ENCODE data around the gene TGM1. TPM values are rescaled to one million over a fixed set of nuclear protein-coding genes. Genes with fewer than 3 reads are reported as not detected.

The TGM1 gene
- total and polyA plus RNA-seq, 2 experiments from 2014 or later = 0.31 to 0.63 TPM

GRCh38 chr14:24236689-24237462 lies 26.1 kb downstream of the TGM1 start:
- no peaks in the 10 kb centered on the region for H3K27me3 ChIP-seq (ENCODE audit: insufficient read depth)
- ATAC-seq (no peak), DNase-seq (ENCODE audit: low spot score) (no peak)
- no peak overlapping the region for H3K27ac Mint-ChIP-seq
- no peak overlapping the region for H3K4me3 Mint-ChIP-seq
- peaks cover 11% of the 10 kb centered on the region for H3F3A ChIP-seq (replicated peaks; ENCODE audit: low read depth)
- no peaks in the 10 kb centered on the region for H3K9me3 Mint-ChIP-seq
- H3K9me2 ChIP-seq (ENCODE audit: insufficient read depth) = no peaks in the 10 kb centered on the region
- H3K4me2 ChIP-seq = no peak overlapping the region
- peaks cover 3% of the 10 kb centered on the region; the same call in 1 of the 2 replicates for H4K20me1 ChIP-seq (replicated peaks; ENCODE audit: insufficient read depth)
- peaks cover 52% of the 10 kb centered on the region for H3K36me3 Mint-ChIP-seq (ENCODE audit: low read depth)
- peaks cover 4% of the 10 kb centered on the region for H3K27me3 Mint-ChIP-seq (ENCODE audit: insufficient read depth, low read depth, poor library complexity)
- no peak overlapping the region for H2AFZ ChIP-seq
- peaks cover 12% of the 10 kb centered on the region for H3K4me1 Mint-ChIP-seq
- TF ChIP-seq, protein P1, sequence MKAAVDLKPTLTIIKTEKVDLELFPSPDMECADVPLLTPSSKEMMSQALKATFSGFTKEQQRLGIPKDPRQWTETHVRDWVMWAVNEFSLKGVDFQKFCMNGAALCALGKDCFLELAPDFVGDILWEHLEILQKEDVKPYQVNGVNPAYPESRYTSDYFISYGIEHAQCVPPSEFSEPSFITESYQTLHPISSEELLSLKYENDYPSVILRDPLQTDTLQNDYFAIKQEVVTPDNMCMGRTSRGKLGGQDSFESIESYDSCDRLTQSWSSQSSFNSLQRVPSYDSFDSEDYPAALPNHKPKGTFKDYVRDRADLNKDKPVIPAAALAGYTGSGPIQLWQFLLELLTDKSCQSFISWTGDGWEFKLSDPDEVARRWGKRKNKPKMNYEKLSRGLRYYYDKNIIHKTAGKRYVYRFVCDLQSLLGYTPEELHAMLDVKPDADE (IDR thresholded peaks at IDR 0.05) = no peak
- no peak for TF ChIP-seq REST (IDR thresholded peaks at IDR 0.05; ENCODE audit: unreplicated experiment)
- no peak for TF ChIP-seq ZNF114 (CRISPR knock-in tag; IDR thresholded peaks at IDR 0.05)
- no peak for TF ChIP-seq ZNF331 (CRISPR knock-in tag; IDR thresholded peaks at IDR 0.05; ENCODE audit: low read depth)
- no peak for TF ChIP-seq EZH2phosphoT487 (IDR thresholded peaks at IDR 0.05; ENCODE audit: unreplicated experiment)
- no peak for TF ChIP-seq NANOG (IDR thresholded peaks at IDR 0.05; ENCODE audit: borderline replicate concordance)
- TF ChIP-seq EZH2 (IDR thresholded peaks at IDR 0.05; ENCODE audit: low read depth, unreplicated experiment) = no peak
- TF ChIP-seq STAT1 (IDR thresholded peaks at IDR 0.05; ENCODE audit: unreplicated experiment) = no peak
- TF ChIP-seq CTCF (conservative IDR thresholded peaks at IDR 0.05; ENCODE audit: low read depth in 2 of 2) = no peak
- TF ChIP-seq, protein P2, sequence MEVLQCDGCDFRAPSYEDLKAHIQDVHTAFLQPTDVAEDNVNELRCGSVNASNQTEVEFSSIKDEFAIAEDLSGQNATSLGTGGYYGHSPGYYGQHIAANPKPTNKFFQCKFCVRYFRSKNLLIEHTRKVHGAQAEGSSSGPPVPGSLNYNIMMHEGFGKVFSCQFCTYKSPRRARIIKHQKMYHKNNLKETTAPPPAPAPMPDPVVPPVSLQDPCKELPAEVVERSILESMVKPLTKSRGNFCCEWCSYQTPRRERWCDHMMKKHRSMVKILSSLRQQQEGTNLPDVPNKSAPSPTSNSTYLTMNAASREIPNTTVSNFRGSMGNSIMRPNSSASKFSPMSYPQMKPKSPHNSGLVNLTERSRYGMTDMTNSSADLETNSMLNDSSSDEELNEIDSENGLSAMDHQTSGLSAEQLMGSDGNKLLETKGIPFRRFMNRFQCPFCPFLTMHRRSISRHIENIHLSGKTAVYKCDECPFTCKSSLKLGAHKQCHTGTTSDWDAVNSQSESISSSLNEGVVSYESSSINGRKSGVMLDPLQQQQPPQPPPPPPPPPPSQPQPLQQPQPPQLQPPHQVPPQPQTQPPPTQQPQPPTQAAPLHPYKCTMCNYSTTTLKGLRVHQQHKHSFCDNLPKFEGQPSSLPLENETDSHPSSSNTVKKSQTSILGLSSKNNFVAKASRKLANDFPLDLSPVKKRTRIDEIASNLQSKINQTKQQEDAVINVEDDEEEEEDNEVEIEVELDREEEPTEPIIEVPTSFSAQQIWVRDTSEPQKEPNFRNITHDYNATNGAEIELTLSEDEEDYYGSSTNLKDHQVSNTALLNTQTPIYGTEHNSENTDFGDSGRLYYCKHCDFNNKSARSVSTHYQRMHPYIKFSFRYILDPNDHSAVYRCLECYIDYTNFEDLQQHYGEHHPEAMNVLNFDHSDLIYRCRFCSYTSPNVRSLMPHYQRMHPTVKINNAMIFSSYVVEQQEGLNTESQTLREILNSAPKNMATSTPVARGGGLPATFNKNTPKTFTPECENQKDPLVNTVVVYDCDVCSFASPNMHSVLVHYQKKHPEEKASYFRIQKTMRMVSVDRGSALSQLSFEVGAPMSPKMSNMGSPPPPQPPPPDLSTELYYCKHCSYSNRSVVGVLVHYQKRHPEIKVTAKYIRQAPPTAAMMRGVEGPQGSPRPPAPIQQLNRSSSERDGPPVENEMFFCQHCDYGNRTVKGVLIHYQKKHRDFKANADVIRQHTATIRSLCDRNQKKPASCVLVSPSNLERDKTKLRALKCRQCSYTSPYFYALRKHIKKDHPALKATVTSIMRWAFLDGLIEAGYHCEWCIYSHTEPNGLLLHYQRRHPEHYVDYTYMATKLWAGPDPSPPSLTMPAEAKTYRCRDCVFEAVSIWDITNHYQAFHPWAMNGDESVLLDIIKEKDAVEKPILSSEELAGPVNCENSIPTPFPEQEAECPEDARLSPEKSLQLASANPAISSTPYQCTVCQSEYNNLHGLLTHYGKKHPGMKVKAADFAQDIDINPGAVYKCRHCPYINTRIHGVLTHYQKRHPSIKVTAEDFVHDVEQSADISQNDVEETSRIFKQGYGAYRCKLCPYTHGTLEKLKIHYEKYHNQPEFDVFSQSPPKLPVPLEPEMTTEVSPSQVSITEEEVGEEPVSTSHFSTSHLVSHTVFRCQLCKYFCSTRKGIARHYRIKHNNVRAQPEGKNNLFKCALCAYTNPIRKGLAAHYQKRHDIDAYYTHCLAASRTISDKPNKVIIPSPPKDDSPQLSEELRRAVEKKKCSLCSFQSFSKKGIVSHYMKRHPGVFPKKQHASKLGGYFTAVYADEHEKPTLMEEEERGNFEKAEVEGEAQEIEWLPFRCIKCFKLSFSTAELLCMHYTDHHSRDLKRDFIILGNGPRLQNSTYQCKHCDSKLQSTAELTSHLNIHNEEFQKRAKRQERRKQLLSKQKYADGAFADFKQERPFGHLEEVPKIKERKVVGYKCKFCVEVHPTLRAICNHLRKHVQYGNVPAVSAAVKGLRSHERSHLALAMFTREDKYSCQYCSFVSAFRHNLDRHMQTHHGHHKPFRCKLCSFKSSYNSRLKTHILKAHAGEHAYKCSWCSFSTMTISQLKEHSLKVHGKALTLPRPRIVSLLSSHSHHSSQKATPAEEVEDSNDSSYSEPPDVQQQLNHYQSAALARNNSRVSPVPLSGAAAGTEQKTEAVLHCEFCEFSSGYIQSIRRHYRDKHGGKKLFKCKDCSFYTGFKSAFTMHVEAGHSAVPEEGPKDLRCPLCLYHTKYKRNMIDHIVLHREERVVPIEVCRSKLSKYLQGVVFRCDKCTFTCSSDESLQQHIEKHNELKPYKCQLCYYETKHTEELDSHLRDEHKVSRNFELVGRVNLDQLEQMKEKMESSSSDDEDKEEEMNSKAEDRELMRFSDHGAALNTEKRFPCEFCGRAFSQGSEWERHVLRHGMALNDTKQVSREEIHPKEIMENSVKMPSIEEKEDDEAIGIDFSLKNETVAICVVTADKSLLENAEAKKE (CRISPR knock-in tag; IDR thresholded peaks at IDR 0.05) = no peak
- no peak for TF ChIP-seq JUNB (IDR thresholded peaks at IDR 0.05; ENCODE audit: unreplicated experiment)
- no peak for TF ChIP-seq CREB1 (CRISPR knock-in tag; IDR thresholded peaks at IDR 0.05; ENCODE audit: low read depth)
- no peak for TF ChIP-seq POLR2AphosphoS5 (IDR thresholded peaks at IDR 0.05; ENCODE audit: low read depth)
- H3K4me1 ChIP-seq (ENCODE audit: insufficient read depth) = peaks cover 14% of the 10 kb centered on the region; the same call in 1 of the 2 replicates
- H3K36me3 ChIP-seq (ENCODE audit: insufficient read depth) = peaks cover 17% of the 10 kb centered on the region; the same call in 1 of the 2 replicates
- no peak overlapping the region for H3K27ac ChIP-seq (ENCODE audit: low read depth)
- H3K79me2 ChIP-seq (replicated peaks; ENCODE audit: insufficient read depth) = peaks cover 18% of the 10 kb centered on the region
- no peak overlapping the region for H3K4me3 ChIP-seq
